CD4-positive, alpha-beta T cell treated with Interleukin-6 for 4 hours (primary cell): ENCODE data around the gene SLC9A7.

Experiments
- DNase-seq: peaks from one replicate; pipeline ENCODE4 v3.0.0-alpha.2; 2020; ENCODE audit warnings: mixed read lengths

SLC9A7 gene

GRCh38 chrX:46567388-46567787 is 191.5 kb downstream of the SLC9A7 start:
- DNase-seq = no peak

DNA sequence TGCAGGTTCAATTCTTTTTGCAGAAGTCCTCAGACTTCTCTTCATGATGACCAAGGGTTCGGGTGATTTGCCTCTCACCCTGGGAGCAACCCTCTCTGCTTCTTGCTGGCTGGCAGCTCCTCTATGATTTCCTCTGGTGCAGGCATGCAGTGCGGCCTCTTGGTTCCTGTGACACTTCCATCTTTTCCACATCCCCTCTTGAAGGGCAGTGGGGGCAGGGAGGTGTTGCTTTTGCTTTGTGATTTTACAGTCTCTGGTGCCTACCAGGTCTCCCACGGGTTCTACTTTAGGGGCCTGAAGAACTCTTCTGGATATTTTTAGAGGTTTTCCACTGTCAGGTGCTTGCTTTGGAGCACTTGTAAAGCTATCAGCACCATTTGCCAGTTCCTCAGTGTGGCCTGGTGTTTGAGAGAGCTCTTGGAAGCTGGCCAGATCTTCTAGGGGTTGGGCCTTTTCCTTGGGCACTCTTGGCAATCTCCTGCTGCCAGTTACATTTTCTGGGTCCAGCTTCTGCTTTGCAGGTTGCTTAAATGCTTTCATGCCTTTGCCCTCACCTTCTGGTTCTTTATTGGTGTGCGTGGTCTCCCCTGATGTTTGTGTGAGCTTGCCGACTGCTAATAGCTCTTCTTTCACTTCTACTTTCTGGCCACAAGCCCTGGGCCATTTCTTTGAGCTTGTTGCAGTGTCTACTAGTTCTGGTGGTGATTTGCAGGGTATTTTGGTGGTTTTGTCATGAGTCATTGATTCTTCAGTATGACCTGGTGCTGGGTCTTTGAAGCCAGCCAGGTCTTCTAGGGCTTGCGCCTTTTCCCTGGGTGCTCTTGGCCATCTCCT is 196.9 kb downstream of the SLC9A7 start:
- DNase-seq = no peak

DNA sequence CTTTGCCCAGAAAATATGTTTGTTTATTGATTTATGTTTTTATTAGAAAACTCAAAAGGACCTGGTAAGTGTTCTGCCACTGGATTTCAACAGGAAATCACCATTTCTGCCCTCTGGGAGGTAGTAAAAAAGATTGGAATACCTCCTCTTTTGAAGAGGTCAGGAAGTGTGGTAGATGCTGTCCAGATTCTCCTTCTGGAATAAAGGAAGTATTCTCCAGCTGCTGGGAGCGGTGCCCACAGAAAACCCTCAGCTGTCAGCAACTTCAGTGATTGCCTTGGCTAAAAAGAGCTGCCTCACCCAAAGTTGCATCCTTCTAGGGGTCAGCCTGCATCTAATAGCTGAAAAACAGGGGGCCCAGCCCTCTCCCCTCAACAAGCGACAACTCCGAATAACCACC is 199.9 kb downstream of the SLC9A7 start:
- DNase-seq = no peak

- no peak for DNase-seq
Measured at GRCh38 chrX:46554942-46555341, 204.0 kb downstream of the SLC9A7 start.

GRCh38 chrX:46553935-46554334 is 205.0 kb downstream of the SLC9A7 start:
- no peak for DNase-seq

GRCh38 chrX:46551494-46552128 is 207.3 kb downstream of the SLC9A7 start:
- no peak for DNase-seq

GRCh38 chrX:46549914-46550313 is 209.0 kb downstream of the SLC9A7 start:
- no peak for DNase-seq
